Measurements from ENCODE around the gene EMB. TPM values are rescaled to one million over a fixed set of nuclear protein-coding genes. Genes with fewer than 3 reads are reported as not detected.
"Not testable (repeated sequence)": the region's sequence is repeated elsewhere in the genome, so short reads cannot be mapped to it uniquely, and the experiment has no call there.

The EMB gene
- total and polyA plus RNA-seq, 2 of the 8 experiments (the other 6 are each of a cell fraction or from before 2014, with no cell fraction given), result 29.3 to 48.4 TPM

DNA sequence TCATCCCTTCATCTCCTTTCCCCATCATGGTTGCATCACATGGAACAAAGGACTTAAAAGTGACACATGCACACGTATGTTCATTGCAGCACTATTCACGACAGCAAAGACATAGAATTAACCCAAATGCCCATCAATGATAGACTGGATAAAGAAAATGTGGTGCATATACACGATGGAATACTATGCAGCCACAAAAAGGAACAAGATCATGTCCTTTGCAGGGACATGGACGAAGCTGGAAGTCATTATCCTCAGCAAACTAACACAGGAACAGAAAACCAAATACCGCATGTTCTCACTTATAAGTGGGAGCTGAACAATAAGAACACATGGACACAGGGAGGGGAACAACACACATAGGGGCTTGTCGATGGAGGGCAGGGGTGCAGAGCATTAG lies 21.4 kb downstream of the EMB start:
- CTCF ChIA-PET (ENCODE audit: partially characterized antibody); H3K18ac ChIP-seq (ENCODE audit: extremely low read depth, low read length); H3K9ac ChIP-seq (replicated peaks in 1 of 4; ENCODE audit: extremely low read depth in 1 of 4, low read depth in 3 of 4, low read length in 3 of 4); H2BK15ac ChIP-seq (ENCODE audit: low read length); DNase-seq (ENCODE audit: low read depth in 1 of 2, low spot score in 2 of 2); H4K5ac ChIP-seq (ENCODE audit: insufficient read length, low read depth, low read length); H3K36me3 ChIP-seq (ENCODE audit: control insufficient read depth in 2 of 4, insufficient read depth in 4 of 4, low read length in 3 of 4); H2BK20ac ChIP-seq (ENCODE audit: low read length); H3K79me2 ChIP-seq (ENCODE audit: control insufficient read depth in 1 of 2, insufficient read depth in 2 of 2, low read length in 2 of 2); H2AK5ac ChIP-seq (ENCODE audit: low read depth, low read length); H3K56ac ChIP-seq (replicated peaks; ENCODE audit: insufficient read length, low read depth, low read length); H3K4me2 ChIP-seq (ENCODE audit: insufficient read depth in 1 of 2, low read depth in 2 of 2, low read length in 2 of 2); H3K9me3 ChIP-seq (ENCODE audit: insufficient read depth in 2 of 2, low read depth in 1 of 2, low read length in 1 of 2); H3K4me1 ChIP-seq (replicated peaks in 1 of 4; ENCODE audit: control insufficient read depth in 3 of 4, insufficient read depth in 4 of 4, low read length in 3 of 4); H4K91ac ChIP-seq (replicated peaks; ENCODE audit: insufficient read length, low read length); H3K79me1 ChIP-seq (ENCODE audit: low read depth, low read length); H3K4ac ChIP-seq (replicated peaks; ENCODE audit: insufficient read length, low read depth, low read length); H2BK12ac ChIP-seq (ENCODE audit: low read depth, low read length); POLR2A ChIA-PET (ENCODE audit: partially characterized antibody); H3K14ac ChIP-seq (ENCODE audit: insufficient read length); H2BK120ac ChIP-seq (replicated peaks; ENCODE audit: low read depth, low read length); H3K23me2 ChIP-seq (ENCODE audit: low read depth, low read length); H2AFZ ChIP-seq (ENCODE audit: low read length); H3K23ac ChIP-seq (ENCODE audit: insufficient read length); H4K8ac ChIP-seq (ENCODE audit: extremely low read depth, insufficient read depth, low read length); H4K20me1 ChIP-seq (replicated peaks in 1 of 2; ENCODE audit: control insufficient read depth in 1 of 2, insufficient read depth in 2 of 2, low read length in 2 of 2); H3K27me3 ChIP-seq (replicated peaks in 1 of 4; ENCODE audit: control insufficient read depth in 3 of 4, extremely low read depth in 1 of 4, insufficient read depth in 3 of 4, low read length in 3 of 4); H3K27ac ChIP-seq (ENCODE audit: low read depth, low read length); H2BK5ac ChIP-seq (ENCODE audit: low read depth, low read length); FAIRE-seq; H3K4me3 ChIP-seq (ENCODE audit: extremely low read depth in 1 of 4, insufficient read depth in 2 of 4, low read depth in 3 of 4, low read length in 4 of 4): not testable (repeated sequence)
- WGBS, 2 experiments (ENCODE audit: extremely low coverage in 1 of 2, insufficient coverage in 1 of 2, insufficient read length in 1 of 2, insufficient replicate concordance in 2 of 2, low coverage in 1 of 2, low lambda C conversion rate in 2 of 2, missing lambda C conversion rate in 1 of 2), result 85% methylated on average over 6 of the region's 6 CpGs; no CpG with 5 or more reads in 1 of the 2 experiments

GRCh38 chr5:50416637-50417036 lies 24.5 kb downstream of the EMB start:
- DNase-seq (ENCODE audit: low read depth in 1 of 2, low spot score in 2 of 2); H3K4ac ChIP-seq (replicated peaks; ENCODE audit: insufficient read length, low read depth, low read length); H3K23ac ChIP-seq (ENCODE audit: insufficient read length); H3K4me1 ChIP-seq (replicated peaks in 1 of 4; ENCODE audit: control insufficient read depth in 3 of 4, insufficient read depth in 4 of 4, low read length in 3 of 4); H3K4me3 ChIP-seq (ENCODE audit: extremely low read depth in 1 of 4, insufficient read depth in 2 of 4, low read depth in 3 of 4, low read length in 4 of 4); H3K9ac ChIP-seq (replicated peaks in 1 of 4; ENCODE audit: extremely low read depth in 1 of 4, low read depth in 3 of 4, low read length in 3 of 4); H2BK5ac ChIP-seq (ENCODE audit: low read depth, low read length); H4K5ac ChIP-seq (ENCODE audit: insufficient read length, low read depth, low read length); H2AK5ac ChIP-seq (ENCODE audit: low read depth, low read length); H2BK20ac ChIP-seq (ENCODE audit: low read length); H3K23me2 ChIP-seq (ENCODE audit: low read depth, low read length); H4K8ac ChIP-seq (ENCODE audit: extremely low read depth, insufficient read depth, low read length); POLR2A ChIA-PET (ENCODE audit: partially characterized antibody); H2AFZ ChIP-seq (ENCODE audit: low read length); H3K79me1 ChIP-seq (ENCODE audit: low read depth, low read length); CTCF ChIA-PET (ENCODE audit: partially characterized antibody); H2BK120ac ChIP-seq (replicated peaks; ENCODE audit: low read depth, low read length); H3K27ac ChIP-seq (ENCODE audit: low read depth, low read length); H3K18ac ChIP-seq (ENCODE audit: extremely low read depth, low read length); H3K27me3 ChIP-seq (replicated peaks in 1 of 4; ENCODE audit: control insufficient read depth in 3 of 4, extremely low read depth in 1 of 4, insufficient read depth in 3 of 4, low read length in 3 of 4); H2BK12ac ChIP-seq (ENCODE audit: low read depth, low read length); H3K14ac ChIP-seq (ENCODE audit: insufficient read length); H4K20me1 ChIP-seq (replicated peaks in 1 of 2; ENCODE audit: control insufficient read depth in 1 of 2, insufficient read depth in 2 of 2, low read length in 2 of 2); H2BK15ac ChIP-seq (ENCODE audit: low read length); H3K36me3 ChIP-seq (ENCODE audit: control insufficient read depth in 2 of 4, insufficient read depth in 4 of 4, low read length in 3 of 4); H3K79me2 ChIP-seq (ENCODE audit: control insufficient read depth in 1 of 2, insufficient read depth in 2 of 2, low read length in 2 of 2); FAIRE-seq; H3K4me2 ChIP-seq (ENCODE audit: insufficient read depth in 1 of 2, low read depth in 2 of 2, low read length in 2 of 2); H3K9me3 ChIP-seq (ENCODE audit: insufficient read depth in 2 of 2, low read depth in 1 of 2, low read length in 1 of 2); H3K56ac ChIP-seq (replicated peaks; ENCODE audit: insufficient read length, low read depth, low read length); H4K91ac ChIP-seq (replicated peaks; ENCODE audit: insufficient read length, low read length): not testable (repeated sequence)
- WGBS, 2 experiments (ENCODE audit: extremely low coverage in 1 of 2, insufficient coverage in 1 of 2, insufficient read length in 1 of 2, insufficient replicate concordance in 2 of 2, low coverage in 1 of 2, low lambda C conversion rate in 2 of 2, missing lambda C conversion rate in 1 of 2), result 91% methylated on average over 3 of the region's 3 CpGs; no CpG with 5 or more reads in 1 of the 2 experiments

Data from H1 (cell line).